A549 (cell line): Measurements from ENCODE around the gene HOXB4.

ENCODE experiments used
- CBX8 ChIP-seq: fragments of 200-600 bp; sonication (generic); IDR thresholded peaks from 2 replicates; pipeline ENCODE4 v1.6.1; 2016
- CTCF ChIP-seq: fragments of >200 bp; sonication (Bioruptor Twin); formaldehyde crosslinking; IDR thresholded peaks from 3 replicates; pipeline ENCODE4 v1.5.1; 2016
- ELK1 ChIP-seq: fragments of 150-350 bp; IDR thresholded peaks from 2 replicates; pipeline ENCODE4 v1.6.1; 2014; ENCODE audit warnings: low read depth, mild to moderate bottlenecking, low read length
- EP300 ChIP-seq, 2 experiments: fragments of >200 bp; sonication (Bioruptor Twin); formaldehyde crosslinking; IDR thresholded peaks; 2 replicates in 1 of 2; 3 replicates in 1 of 2; pipeline ENCODE4 v1.6.1; 2016 to 2017
- HOXA7 ChIP-seq: fragments of 250-450 bp; sonication (Bioruptor Pico); IDR thresholded peaks from 2 replicates; pipeline ENCODE4 v1.5.0; 2020; ENCODE audit warnings: mild to moderate bottlenecking, moderate library complexity
- KDM1A ChIP-seq: fragments of 200-600 bp; sonication (generic); IDR thresholded peaks from 2 replicates; pipeline ENCODE4 v1.6.1; 2016; ENCODE audit warnings: low read depth, mild to moderate bottlenecking
- KDM5A ChIP-seq: fragments of 200-600 bp; sonication (generic); IDR thresholded peaks from 2 replicates; pipeline ENCODE4 v1.6.1; 2016; ENCODE audit warnings: antibody characterized with exemption, mild to moderate bottlenecking
- MAFK ChIP-seq: fragments of 450-650 bp; IDR thresholded peaks from 2 replicates; pipeline ENCODE4 v1.6.1; 2014; ENCODE audit not compliant: partially characterized antibody
- NPAS2 ChIP-seq: fragments of 250-450 bp; sonication (Bioruptor Pico); IDR thresholded peaks from 2 replicates; pipeline ENCODE4 v1.8.0; 2022; ENCODE audit warnings: mild to moderate bottlenecking, moderate library complexity, borderline replicate concordance
- POLR2A ChIP-seq: IDR thresholded peaks from 2 replicates; pipeline ENCODE4 v1.6.1; 2012; ENCODE audit warnings: mild to moderate bottlenecking, low read length
- RARB ChIP-seq: fragments of 250-450 bp; sonication (Bioruptor Pico); IDR thresholded peaks from 2 replicates; pipeline ENCODE4 v1.8.0; 2021; ENCODE audit warnings: mild to moderate bottlenecking, moderate library complexity
- RCOR1 ChIP-seq: fragments of 150-350 bp; IDR thresholded peaks from 2 replicates; pipeline ENCODE4 v1.6.1; 2014; ENCODE audit warnings: antibody characterized with exemption, low read length, low read depth
- SMC3 ChIP-seq: fragments of >200 bp; sonication (Bioruptor Twin); formaldehyde crosslinking; IDR thresholded peaks from 3 replicates; pipeline ENCODE4 v1.6.1; 2018; ENCODE audit warnings: inconsistent platforms
- TF ChIP-seq, protein P1 (sequence below): fragments of 200-600 bp; sonication (generic); IDR thresholded peaks from 2 replicates; pipeline ENCODE4 v1.6.1; 2016; ENCODE audit warnings: antibody characterized with exemption, mild to moderate bottlenecking, moderate library complexity

DNA sequence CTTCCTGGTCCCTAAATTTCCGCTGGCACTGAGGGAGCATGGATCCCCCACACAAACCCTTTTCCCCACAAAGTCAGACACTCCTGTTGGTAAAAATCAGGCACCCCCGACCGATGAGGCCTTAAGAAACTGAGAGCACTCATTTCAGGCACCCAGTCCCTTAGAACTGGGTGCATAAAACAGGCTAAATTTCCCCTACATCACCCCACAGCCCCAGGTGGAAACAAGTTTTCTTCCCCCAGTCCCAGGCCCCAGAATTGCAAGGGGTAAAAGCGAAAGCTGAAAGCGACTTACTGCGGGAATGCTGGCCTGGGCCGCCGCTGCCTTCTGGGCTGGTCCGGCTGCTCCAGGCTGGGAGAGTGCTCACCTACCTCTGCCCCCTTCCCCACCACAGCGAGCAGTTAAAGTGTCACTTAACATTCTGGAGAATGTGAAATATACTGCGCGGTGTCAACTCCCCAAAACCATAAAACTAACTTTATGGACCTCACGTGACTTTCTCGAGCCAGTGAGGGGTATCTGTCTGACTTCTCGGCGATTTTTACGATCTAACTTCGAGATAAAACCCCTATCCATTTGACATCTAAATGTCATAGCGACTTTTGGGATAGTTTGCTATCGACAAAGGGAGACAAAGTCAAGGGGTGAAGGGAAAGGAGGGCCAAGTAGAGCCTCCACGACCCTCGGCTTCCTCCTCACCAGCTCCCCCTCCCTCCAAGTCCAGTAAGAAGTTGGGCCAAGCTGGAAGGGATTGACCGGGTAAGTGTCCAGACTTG, 11.9 kb upstream of the HOXB4 start, which contains the start of gene HOXB3:
- TF ChIP-seq SMC3 (no peak), ELK1 (no peak), CTCF (no peak), KDM1A (no peak), CBX8 (no peak), EP300 (IDR thresholded peaks at IDR 0.05) (no peak), KDM5A (no peak), POLR2A (no peak), RCOR1 (no peak), RARB (CRISPR knock-in tag) (no peak), MAFK (no peak), HOXA7 (CRISPR knock-in tag) (no peak), NPAS2 (CRISPR knock-in tag) (no peak)
- TF ChIP-seq, protein P1, sequence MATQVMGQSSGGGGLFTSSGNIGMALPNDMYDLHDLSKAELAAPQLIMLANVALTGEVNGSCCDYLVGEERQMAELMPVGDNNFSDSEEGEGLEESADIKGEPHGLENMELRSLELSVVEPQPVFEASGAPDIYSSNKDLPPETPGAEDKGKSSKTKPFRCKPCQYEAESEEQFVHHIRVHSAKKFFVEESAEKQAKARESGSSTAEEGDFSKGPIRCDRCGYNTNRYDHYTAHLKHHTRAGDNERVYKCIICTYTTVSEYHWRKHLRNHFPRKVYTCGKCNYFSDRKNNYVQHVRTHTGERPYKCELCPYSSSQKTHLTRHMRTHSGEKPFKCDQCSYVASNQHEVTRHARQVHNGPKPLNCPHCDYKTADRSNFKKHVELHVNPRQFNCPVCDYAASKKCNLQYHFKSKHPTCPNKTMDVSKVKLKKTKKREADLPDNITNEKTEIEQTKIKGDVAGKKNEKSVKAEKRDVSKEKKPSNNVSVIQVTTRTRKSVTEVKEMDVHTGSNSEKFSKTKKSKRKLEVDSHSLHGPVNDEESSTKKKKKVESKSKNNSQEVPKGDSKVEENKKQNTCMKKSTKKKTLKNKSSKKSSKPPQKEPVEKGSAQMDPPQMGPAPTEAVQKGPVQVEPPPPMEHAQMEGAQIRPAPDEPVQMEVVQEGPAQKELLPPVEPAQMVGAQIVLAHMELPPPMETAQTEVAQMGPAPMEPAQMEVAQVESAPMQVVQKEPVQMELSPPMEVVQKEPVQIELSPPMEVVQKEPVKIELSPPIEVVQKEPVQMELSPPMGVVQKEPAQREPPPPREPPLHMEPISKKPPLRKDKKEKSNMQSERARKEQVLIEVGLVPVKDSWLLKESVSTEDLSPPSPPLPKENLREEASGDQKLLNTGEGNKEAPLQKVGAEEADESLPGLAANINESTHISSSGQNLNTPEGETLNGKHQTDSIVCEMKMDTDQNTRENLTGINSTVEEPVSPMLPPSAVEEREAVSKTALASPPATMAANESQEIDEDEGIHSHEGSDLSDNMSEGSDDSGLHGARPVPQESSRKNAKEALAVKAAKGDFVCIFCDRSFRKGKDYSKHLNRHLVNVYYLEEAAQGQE = no peak
